ENCODE results near the gene TCOF1.

DNA sequence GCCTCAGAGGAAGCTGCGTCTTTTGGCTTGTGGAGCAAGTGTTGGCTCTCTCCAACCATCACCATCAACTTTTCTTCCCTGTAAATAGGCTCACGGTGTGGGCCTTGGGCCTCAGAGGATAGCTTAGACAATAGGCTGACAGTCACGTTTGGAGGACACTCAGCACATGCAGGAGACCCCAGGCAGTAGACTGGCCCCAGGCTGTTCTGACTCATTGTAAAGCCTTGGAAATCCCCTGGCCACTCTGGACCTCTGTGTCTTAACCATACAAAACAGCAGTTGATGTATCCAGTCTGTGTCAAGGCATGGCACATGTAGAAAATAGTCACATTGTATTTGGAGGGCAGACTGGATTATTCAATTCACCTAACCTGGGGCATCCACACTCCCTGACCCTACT lies 36.6 kb downstream of the TCOF1 start:
- TF ChIP-seq, protein P1, sequence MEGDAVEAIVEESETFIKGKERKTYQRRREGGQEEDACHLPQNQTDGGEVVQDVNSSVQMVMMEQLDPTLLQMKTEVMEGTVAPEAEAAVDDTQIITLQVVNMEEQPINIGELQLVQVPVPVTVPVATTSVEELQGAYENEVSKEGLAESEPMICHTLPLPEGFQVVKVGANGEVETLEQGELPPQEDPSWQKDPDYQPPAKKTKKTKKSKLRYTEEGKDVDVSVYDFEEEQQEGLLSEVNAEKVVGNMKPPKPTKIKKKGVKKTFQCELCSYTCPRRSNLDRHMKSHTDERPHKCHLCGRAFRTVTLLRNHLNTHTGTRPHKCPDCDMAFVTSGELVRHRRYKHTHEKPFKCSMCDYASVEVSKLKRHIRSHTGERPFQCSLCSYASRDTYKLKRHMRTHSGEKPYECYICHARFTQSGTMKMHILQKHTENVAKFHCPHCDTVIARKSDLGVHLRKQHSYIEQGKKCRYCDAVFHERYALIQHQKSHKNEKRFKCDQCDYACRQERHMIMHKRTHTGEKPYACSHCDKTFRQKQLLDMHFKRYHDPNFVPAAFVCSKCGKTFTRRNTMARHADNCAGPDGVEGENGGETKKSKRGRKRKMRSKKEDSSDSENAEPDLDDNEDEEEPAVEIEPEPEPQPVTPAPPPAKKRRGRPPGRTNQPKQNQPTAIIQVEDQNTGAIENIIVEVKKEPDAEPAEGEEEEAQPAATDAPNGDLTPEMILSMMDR (IDR thresholded peaks at IDR 0.05; ENCODE audit: borderline replicate concordance, extremely low read depth, low read length, poor library complexity, severe bottlenecking), result no peak
- TF ChIP-seq EZH2 (IDR thresholded peaks at IDR 0.05; ENCODE audit: borderline replicate concordance, low read depth, low read length, severe bottlenecking), result no peak

Measured in DND-41 (cell line).